MG63 (cell line): ENCODE measurements around the gene FAM120B. TPM values are rescaled to one million over a fixed set of nuclear protein-coding genes. Genes with fewer than 3 reads are reported as not detected.

ENCODE experiments used
- DNase-seq: peaks from one replicate; pipeline ENCODE4 v3.0.0-alpha.2; 2020
- H3K27me3 ChIP-seq: fragments of 250-450 bp; sonication (Bioruptor Pico); 2 replicates; pipeline ENCODE4 v1.5.1; 2020; ENCODE audit warnings: mild to moderate bottlenecking, moderate library complexity
- H3K36me3 ChIP-seq: fragments of 250-450 bp; sonication (Bioruptor Pico); 2 replicates; pipeline ENCODE4 v1.5.1; 2020; ENCODE audit warnings: mild to moderate bottlenecking, moderate library complexity
- H3K4me3 ChIP-seq: fragments of 250-450 bp; sonication (Bioruptor Pico); 2 replicates; pipeline ENCODE4 v1.5.1; 2020; ENCODE audit warnings: mild to moderate bottlenecking, moderate library complexity
- H3K9me3 ChIP-seq: fragments of 250-450 bp; sonication (Bioruptor Pico); 2 replicates; pipeline ENCODE4 v1.5.1; 2020; ENCODE audit warnings: mild to moderate bottlenecking, moderate library complexity
- total RNA-seq: library from RNA; depleted of rRNA; stranded (reverse); fragments of >200 nt; shearing (Covaris generic); gene quantifications from 2 replicates; pipeline ENCODE4 v1.2.3, GENCODE V29; 2014; ENCODE audit warnings: low replicate concordance

FAM120B gene
- total RNA-seq, 1 experiment from 2014 or later: 11.5 TPM

DNA sequence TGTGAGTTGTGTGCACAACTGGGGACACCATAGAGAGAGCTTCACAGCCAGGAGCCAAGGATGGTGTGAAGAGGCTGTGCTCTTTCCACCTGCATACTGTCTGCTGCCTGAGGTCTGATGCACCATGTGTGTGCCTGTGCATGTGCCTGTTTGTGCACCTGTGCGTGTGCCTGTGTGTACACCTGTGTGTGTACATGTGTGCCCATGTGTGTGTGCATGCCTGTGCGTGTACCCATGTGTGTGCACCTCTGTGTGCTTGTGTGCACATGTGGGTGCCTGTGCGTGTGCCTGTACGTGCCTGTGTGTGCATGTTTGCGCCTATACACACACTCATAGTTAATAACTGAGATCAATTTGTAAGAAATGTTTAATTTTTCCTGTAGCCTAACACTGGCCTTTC, 51.3 kb downstream of the FAM120B start:
- H3K9me3 ChIP-seq: peaks cover 8% of the 10 kb centered on the region; the same call in 1 of the 2 replicates
- no peak for DNase-seq
- H3K27me3 ChIP-seq: no peaks in the 10 kb centered on the region
- H3K36me3 ChIP-seq: peaks cover 13% of the 10 kb centered on the region
- H3K4me3 ChIP-seq: no peak overlapping the region

- DNase-seq: no peak
- no peaks in the 10 kb centered on the region for H3K27me3 ChIP-seq
- no peak overlapping the region for H3K4me3 ChIP-seq
- H3K9me3 ChIP-seq: peaks cover 2% of the 10 kb centered on the region; the same call in 1 of the 2 replicates
- H3K36me3 ChIP-seq: peaks cover 13% of the 10 kb centered on the region
Measured at GRCh38 chr6:170358496-170358895, 51.9 kb downstream of the FAM120B start.

DNA sequence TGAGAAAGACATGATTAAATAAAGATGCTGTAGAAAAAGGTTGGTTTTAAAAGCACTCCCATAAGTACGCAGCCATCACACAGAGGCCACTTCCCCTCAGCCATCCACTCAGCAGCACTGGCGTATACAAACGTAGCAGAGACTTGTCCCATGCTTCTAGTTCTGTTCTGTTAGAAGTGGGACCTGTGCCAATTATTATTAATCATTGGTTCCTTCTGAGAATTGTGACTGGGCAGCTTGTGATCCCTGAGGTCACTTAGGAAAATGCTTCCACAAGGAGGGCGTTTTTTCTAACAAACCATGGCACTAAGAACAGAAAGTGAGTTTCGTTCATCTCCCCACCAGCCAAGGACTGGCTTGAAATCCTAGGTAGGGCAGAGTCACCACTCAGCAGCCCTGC, 53.9 kb downstream of the FAM120B start:
- H3K27me3 ChIP-seq: no peaks in the 10 kb centered on the region
- no peak overlapping the region for H3K4me3 ChIP-seq
- no peaks in the 10 kb centered on the region for H3K9me3 ChIP-seq
- no peak for DNase-seq
- H3K36me3 ChIP-seq: peaks cover 13% of the 10 kb centered on the region

DNA sequence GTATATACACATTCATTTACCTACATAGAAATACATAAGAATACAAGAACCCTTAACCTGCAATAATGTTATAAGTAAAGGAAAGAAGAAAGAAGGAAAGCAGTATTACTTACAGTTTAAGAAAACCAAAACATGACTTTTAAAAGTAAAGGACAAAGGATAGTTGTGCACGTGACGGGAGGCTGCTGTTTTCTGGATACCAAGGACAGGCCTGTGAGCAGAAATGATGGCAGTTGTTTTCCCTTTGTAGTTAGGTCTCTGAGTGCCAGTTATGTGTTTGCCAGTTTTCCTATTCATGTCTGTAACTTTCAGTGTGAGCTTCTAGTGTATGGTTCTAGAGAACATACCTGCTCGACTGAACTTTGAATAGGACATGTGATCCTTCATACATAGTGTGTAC, 54.8 kb downstream of the FAM120B start:
- Histone ChIP-seq H3K36me3 (peaks cover 13% of the 10 kb centered on the region), H3K4me3 (no peak overlapping the region), H3K9me3 (no peaks in the 10 kb centered on the region), H3K27me3 (no peaks in the 10 kb centered on the region)
- no peak for DNase-seq

DNA sequence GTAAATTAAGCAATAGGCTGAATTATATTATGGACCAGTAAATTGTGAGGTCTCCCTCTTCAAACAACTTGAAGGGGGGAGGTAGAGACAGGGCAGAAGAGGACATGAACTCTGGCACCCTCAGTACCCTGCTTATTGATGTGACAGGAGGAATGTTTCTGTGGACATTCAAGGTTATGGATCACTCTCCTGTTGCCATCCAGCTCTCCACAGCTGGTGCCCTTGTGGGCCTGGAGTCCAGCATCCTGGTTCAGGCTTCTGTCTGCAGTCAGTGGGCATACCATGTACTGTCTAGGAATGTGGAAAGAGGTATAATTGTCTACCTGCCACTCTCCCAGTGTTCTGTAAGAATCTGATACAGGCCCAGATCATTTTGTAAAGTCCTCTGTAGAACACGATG, 55.6 kb downstream of the FAM120B start:
- H3K27me3 ChIP-seq: no peaks in the 10 kb centered on the region
- H3K4me3 ChIP-seq: no peak overlapping the region
- no peak for DNase-seq
- H3K9me3 ChIP-seq: no peaks in the 10 kb centered on the region
- H3K36me3 ChIP-seq: peaks cover 13% of the 10 kb centered on the region

- H3K27me3 ChIP-seq: no peaks in the 10 kb centered on the region
- H3K9me3 ChIP-seq: no peaks in the 10 kb centered on the region
- H3K4me3 ChIP-seq: no peak overlapping the region
- DNase-seq: no peak
- peaks cover 13% of the 10 kb centered on the region for H3K36me3 ChIP-seq
Measured at GRCh38 chr6:170363255-170363654, 56.7 kb downstream of the FAM120B start.

DNA sequence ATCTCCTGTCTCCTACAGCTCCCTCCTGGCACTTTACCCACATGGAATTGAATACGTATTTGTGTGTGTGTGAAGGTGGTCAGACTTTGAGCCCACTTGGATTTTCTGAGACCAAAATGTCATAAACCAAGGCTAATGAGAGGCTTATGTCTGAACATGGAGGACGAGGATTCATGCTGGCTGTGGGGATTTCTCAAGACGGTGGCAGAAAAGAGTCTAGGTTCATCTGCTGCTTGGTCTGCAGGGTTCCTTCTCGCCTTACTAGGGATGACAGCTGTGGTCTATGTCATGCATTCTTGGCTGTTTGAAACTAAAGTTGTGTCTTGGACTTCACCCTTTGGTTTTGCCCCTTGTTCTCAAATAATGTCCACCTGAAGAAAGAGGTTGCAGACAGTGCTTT, 58.6 kb downstream of the FAM120B start:
- Histone ChIP-seq H3K4me3 (no peak overlapping the region), H3K36me3 (peaks cover 7% of the 10 kb centered on the region), H3K27me3 (no peaks in the 10 kb centered on the region), H3K9me3 (no peaks in the 10 kb centered on the region)
- no peak for DNase-seq

GRCh38 chr6:170365593-170365992, 59.0 kb downstream of the FAM120B start:
- DNase-seq: no peak
- Histone ChIP-seq H3K27me3 (no peaks in the 10 kb centered on the region), H3K36me3 (peaks cover 7% of the 10 kb centered on the region), H3K9me3 (no peaks in the 10 kb centered on the region), H3K4me3 (no peak overlapping the region)

- DNase-seq: no peak
- H3K36me3 ChIP-seq: peaks cover 4% of the 10 kb centered on the region
- H3K4me3 ChIP-seq: no peak overlapping the region
- H3K27me3 ChIP-seq: no peaks in the 10 kb centered on the region
- no peaks in the 10 kb centered on the region for H3K9me3 ChIP-seq
Measured at GRCh38 chr6:170366248-170366960, 59.8 kb downstream of the FAM120B start.

GRCh38 chr6:170367241-170367640, 60.7 kb downstream of the FAM120B start:
- no peak overlapping the region for H3K4me3 ChIP-seq
- H3K9me3 ChIP-seq: no peaks in the 10 kb centered on the region
- no peaks in the 10 kb centered on the region for H3K27me3 ChIP-seq
- no peak for DNase-seq
- H3K36me3 ChIP-seq: peaks cover 1% of the 10 kb centered on the region

- H3K4me3 ChIP-seq: no peak overlapping the region
- no peaks in the 10 kb centered on the region; the same call in 1 of the 2 replicates for H3K36me3 ChIP-seq
- H3K9me3 ChIP-seq: no peaks in the 10 kb centered on the region
- DNase-seq: no peak
- no peaks in the 10 kb centered on the region for H3K27me3 ChIP-seq
Measured at GRCh38 chr6:170368544-170368943, 62.0 kb downstream of the FAM120B start.

GRCh38 chr6:170369403-170369802, 62.8 kb downstream of the FAM120B start:
- H3K27me3 ChIP-seq: no peaks in the 10 kb centered on the region
- no peak for DNase-seq
- H3K4me3 ChIP-seq: no peak overlapping the region
- H3K9me3 ChIP-seq: no peaks in the 10 kb centered on the region
- H3K36me3 ChIP-seq: no peaks in the 10 kb centered on the region; the same call in 1 of the 2 replicates

- Histone ChIP-seq H3K4me3 (no peak overlapping the region), H3K27me3 (no peaks in the 10 kb centered on the region), H3K9me3 (no peaks in the 10 kb centered on the region), H3K36me3 (no peaks in the 10 kb centered on the region; the same call in none of the 2 replicates)
- DNase-seq: no peak
Measured at GRCh38 chr6:170370416-170370815, 63.9 kb downstream of the FAM120B start.

- Histone ChIP-seq H3K27me3 (no peaks in the 10 kb centered on the region), H3K9me3 (no peaks in the 10 kb centered on the region), H3K36me3 (no peaks in the 10 kb centered on the region; the same call in none of the 2 replicates), H3K4me3 (no peak overlapping the region)
- DNase-seq: no peak
Measured at GRCh38 chr6:170371080-170371479, 64.5 kb downstream of the FAM120B start.

GRCh38 chr6:170371588-170371987, 65.0 kb downstream of the FAM120B start:
- no peak for DNase-seq
- Histone ChIP-seq H3K27me3 (no peaks in the 10 kb centered on the region), H3K4me3 (no peak overlapping the region), H3K9me3 (no peaks in the 10 kb centered on the region), H3K36me3 (no peaks in the 10 kb centered on the region; the same call in none of the 2 replicates)

DNA sequence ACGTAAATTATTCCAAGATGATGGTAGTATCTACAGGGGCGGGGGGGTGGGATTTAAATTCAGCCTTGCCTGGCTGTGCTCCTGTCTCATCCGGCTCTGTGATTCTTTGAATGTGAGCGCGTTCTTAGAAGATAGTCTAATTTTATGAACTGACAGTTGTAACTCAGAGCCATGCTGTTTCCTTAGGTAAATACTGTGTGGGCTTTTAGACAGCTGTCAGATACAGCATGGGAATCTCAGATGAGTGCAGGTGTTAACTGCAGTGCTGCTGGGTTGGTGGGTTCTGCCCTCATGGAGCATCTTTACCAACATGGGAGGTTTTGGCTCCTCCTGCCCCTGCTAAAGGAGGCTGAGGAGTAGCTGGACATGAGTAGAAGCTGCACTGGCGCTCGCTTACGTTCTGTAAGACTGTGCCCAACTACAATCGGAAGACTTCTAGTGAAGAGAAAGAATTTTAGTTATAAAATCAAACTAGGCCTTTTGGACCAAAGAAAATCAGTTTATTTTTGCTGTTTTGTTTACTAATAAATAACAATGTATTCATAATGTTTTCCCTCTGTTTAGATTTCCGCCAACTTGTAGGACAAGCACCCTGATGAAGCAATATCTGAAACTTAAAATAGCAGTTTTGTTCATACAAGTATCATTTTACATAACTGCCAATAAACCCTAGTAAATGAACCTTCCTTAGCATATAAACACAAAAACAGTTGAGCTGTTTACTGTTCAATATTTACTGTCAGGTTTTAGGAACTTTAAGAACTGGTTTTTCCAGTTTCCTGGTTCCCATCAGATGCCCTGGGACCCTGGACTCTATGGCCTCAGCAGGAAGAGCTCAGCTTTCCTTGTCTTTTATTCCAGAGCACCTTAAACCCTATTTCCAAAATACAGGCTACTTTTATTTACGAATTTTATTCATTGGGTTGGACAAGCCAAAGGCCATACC, 66.1 kb downstream of the FAM120B start:
- no peaks in the 10 kb centered on the region for H3K27me3 ChIP-seq
- no peak for DNase-seq
- H3K9me3 ChIP-seq: no peaks in the 10 kb centered on the region
- no peaks in the 10 kb centered on the region; the same call in none of the 2 replicates for H3K36me3 ChIP-seq
- no peak overlapping the region for H3K4me3 ChIP-seq
